Measurements from ENCODE around the gene SLC39A11.

Gene SLC39A11

DNA sequence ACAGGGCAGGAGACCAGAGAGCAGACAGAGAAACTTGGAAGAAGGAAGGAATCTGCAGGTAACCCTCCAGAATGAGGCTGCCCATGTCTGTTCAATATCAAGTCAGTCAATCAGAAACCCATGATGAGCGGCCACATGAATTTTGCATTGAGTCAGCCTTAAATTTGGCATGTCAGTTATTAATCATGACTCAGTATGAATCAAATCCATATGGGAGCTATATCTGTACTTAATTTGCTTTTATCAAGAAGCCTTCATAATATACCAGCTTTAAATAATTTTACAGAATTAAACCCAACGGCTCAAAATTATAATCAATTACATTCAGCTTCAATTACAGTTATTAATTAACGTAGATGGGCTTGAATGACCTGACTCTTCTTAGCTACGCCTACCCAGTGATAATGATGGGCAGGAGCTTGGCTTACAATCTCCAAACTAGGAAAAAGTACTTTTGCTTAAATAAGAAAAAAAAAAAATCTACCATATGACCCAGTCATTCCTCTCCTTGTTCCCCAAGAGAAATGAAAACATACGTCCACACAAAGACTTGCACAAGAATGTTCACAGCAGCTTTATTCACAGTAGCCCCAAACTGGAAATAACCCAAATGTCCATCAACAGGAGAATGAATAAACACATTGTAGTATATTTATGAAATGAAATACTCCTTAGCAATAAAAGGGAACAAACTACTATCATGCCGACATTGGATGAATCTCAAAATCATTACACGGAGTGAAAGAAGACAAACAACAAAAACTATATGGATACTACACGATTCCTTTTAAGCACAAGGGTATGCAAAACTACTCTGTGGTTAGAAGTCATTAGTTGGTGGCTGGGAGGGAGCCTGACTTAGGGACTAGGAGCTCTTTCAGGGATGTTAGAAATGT lies 48.6 kb downstream of the SLC39A11 start:
- TF ChIP-seq, protein P1, sequence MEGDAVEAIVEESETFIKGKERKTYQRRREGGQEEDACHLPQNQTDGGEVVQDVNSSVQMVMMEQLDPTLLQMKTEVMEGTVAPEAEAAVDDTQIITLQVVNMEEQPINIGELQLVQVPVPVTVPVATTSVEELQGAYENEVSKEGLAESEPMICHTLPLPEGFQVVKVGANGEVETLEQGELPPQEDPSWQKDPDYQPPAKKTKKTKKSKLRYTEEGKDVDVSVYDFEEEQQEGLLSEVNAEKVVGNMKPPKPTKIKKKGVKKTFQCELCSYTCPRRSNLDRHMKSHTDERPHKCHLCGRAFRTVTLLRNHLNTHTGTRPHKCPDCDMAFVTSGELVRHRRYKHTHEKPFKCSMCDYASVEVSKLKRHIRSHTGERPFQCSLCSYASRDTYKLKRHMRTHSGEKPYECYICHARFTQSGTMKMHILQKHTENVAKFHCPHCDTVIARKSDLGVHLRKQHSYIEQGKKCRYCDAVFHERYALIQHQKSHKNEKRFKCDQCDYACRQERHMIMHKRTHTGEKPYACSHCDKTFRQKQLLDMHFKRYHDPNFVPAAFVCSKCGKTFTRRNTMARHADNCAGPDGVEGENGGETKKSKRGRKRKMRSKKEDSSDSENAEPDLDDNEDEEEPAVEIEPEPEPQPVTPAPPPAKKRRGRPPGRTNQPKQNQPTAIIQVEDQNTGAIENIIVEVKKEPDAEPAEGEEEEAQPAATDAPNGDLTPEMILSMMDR (conservative IDR thresholded peaks at IDR 0.05; ENCODE audit: low read depth, low read length), result no peak
- peak; percentile 95 for DNase-seq (ENCODE audit: low read depth)
- no peak overlapping the region for H3K4me3 ChIP-seq (ENCODE audit: low read depth, low read length)

DNA sequence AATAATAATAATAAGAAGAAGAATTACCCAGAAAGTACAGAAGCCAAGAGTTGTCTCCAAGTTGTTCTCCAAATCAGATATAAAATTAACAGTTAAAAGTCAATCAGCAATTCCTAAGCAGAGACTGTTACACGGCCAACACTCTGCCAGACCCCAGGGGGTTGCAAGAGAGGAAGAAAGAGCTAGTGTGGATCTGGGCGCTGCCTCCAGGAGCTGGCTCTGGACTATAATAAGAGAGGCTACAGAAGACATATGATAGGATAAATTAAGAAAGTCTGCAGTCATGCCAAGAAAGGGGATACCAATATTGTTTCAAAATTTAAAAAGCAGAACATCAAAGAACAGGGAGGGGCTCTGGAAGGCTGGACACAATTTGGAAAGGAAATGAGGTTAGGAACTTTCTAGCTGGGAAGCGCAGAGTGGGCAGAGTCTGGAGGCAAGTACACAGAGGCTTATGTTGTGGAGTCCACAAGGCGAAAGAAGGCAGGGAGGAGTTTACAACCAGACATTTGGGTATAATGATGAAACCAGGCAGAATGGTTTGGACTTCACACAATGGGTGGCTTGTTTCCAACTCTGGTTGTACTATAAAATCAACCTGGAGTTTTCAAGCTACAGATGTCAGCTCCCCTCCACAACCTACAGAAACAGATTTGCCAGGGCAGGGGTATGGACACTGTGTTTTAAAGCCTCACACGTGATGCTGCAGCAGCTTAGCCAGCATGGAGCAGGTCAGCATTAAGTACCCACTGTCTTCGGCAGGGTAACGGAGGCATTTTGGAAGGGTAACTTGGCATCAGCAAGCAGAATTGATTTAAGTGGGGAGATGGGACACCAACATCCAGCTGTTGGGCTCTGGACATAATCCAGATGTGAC lies 49.4 kb downstream of the SLC39A11 start:
- TF ChIP-seq, protein P1 (conservative IDR thresholded peaks at IDR 0.05; ENCODE audit: low read depth, low read length), result no peak
- peak; percentile 66 for DNase-seq (ENCODE audit: low read depth)
- no peak overlapping the region for H3K4me3 ChIP-seq (ENCODE audit: low read depth, low read length)

DNA sequence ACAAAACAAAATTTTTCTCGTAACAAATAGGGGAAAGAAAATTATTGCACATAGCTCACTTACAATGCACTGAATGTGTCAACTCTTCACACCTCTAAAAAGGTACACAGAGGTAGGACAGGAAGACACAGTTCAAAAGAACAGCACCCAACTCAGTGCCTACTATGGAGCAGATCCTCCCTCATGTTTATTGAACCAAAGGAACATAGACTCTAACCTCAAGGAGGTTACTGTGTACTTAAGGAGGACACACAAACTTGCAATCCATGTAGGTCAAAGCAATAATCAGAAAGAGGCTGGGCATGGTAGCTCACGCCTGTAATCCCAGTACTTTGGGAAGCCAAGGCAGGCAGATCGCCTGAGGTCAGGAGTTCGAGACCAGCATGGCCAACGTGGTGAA lies 50.3 kb downstream of the SLC39A11 start:
- no peak for DNase-seq (ENCODE audit: low read depth)
- TF ChIP-seq, protein P1 (conservative IDR thresholded peaks at IDR 0.05; ENCODE audit: low read depth, low read length), result no peak
- H3K4me3 ChIP-seq (ENCODE audit: low read depth, low read length), result no peak overlapping the region

DNA sequence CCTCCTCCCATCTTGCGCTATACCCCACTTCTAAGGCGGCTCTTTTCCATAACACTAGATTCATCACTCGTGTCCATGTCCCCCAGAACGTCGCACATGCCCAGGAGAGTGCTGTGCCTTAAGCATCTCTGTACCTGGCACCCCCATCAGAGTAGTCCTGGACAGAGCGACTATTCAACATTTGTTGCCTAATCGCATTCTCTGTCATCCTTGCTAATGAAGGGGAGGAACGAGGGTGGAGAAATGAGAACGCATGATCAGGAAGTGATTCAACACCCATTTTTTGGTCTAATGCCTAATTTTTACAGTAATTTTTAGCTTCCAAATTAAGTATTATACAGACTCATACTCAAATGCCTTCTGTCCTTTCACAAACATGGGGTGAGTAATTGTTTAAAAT lies 53.2 kb downstream of the SLC39A11 start:
- no peak overlapping the region for H3K4me3 ChIP-seq (ENCODE audit: low read depth, low read length)
- TF ChIP-seq, protein P1 (conservative IDR thresholded peaks at IDR 0.05; ENCODE audit: low read depth, low read length), result no peak
- DNase-seq (ENCODE audit: low read depth), result no peak

DNA sequence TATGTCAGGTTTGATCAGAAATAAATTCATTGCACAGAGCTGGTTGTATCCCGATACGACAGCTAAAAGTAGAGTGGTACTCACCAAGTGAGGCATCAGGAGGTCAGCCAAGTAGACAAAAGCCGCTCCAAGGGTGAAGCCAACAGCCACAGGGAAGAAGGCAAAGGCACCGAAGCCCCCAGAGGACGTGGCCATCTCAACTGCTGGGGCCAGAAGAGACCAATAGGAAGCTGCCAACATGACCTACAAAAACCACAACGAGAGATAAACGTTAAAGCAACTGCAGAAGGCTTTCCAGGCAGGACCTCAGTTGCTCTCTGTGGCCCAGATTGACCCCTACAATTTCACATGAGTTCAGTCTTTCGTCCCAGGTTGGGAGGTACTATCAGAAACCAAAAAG lies 61.0 kb downstream of the SLC39A11 start:
- DNase-seq (ENCODE audit: low read depth), result no peak
- TF ChIP-seq, protein P1 (conservative IDR thresholded peaks at IDR 0.05; ENCODE audit: low read depth, low read length), result no peak
- no peak overlapping the region for H3K4me3 ChIP-seq (ENCODE audit: low read depth, low read length)

DNA sequence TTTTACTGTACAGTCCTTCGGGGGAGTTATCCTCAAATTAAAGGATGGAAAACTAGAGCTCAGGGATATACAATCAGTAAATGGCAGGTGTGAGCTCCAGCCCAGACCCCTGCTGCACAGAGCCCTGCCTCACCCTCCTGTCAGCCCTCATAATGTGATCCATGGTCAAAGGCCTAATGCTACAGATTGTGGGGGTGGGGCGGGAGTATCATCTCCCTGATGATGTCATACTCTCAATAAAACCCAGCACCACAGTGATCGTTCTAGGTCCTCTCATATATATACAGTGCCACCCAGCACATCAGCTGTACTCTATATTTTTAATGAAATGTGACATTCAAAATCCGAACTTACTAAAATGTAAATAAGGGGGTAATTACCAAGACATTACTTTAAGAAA lies 61.5 kb downstream of the SLC39A11 start:
- no peak overlapping the region for H3K4me3 ChIP-seq (ENCODE audit: low read depth, low read length)
- DNase-seq (ENCODE audit: low read depth), result no peak
- TF ChIP-seq, protein P1 (conservative IDR thresholded peaks at IDR 0.05; ENCODE audit: low read depth, low read length), result no peak
